DOHH2 (cell line): Measurements from ENCODE around the gene KIAA0930.

Experiments used
- H3F3A ChIP-seq: fragments of 200-600 bp; sonication (generic), shearing (Covaris generic); 2 replicates; pipeline ENCODE4 v1.6.0; 2016; ENCODE audit warnings: antibody characterized with exemption, mild to moderate bottlenecking; ENCODE audit not compliant: control insufficient read depth, insufficient read depth
- H3K27ac ChIP-seq: fragments of 200-600 bp; sonication (generic); 2 replicates; pipeline ENCODE4 v1.5.1; 2014; ENCODE audit warnings: low read depth, mild to moderate bottlenecking, low read length, moderate library complexity
- H3K27me3 ChIP-seq: fragments of 200-600 bp; sonication (generic); 2 replicates; pipeline ENCODE4 v1.6.1; 2014; ENCODE audit warnings: mild to moderate bottlenecking, low read length, mixed read lengths; ENCODE audit not compliant: control insufficient read depth
- H3K36me3 ChIP-seq: fragments of 200-600 bp; sonication (generic); 2 replicates; pipeline ENCODE4 v1.6.1; 2014; ENCODE audit warnings: mild to moderate bottlenecking, low read length, moderate library complexity, mixed read lengths; ENCODE audit not compliant: control insufficient read depth
- H3K4me1 ChIP-seq: fragments of 200-600 bp; sonication (generic); 2 replicates; pipeline ENCODE4 v1.6.1; 2014; ENCODE audit warnings: mild to moderate bottlenecking, low read length, mixed read lengths; ENCODE audit not compliant: control insufficient read depth
- H3K4me2 ChIP-seq: fragments of 200-600 bp; sonication (generic); 2 replicates; pipeline ENCODE4 v1.6.0; 2014; ENCODE audit warnings: mild to moderate bottlenecking, low read length, moderate library complexity
- H3K4me3 ChIP-seq: fragments of 200-600 bp; sonication (generic); 2 replicates; pipeline ENCODE4 v1.5.1; 2014; ENCODE audit warnings: mild to moderate bottlenecking, low read length, mixed read lengths
- H3K79me2 ChIP-seq: fragments of 200-600 bp; sonication (generic); 2 replicates; pipeline ENCODE4 v1.6.1; 2014; ENCODE audit warnings: mild to moderate bottlenecking, low read length, mixed read lengths; ENCODE audit not compliant: control insufficient read depth
- H3K9me2 ChIP-seq: fragments of 200-600 bp; sonication (generic); replicated peaks from 2 replicates; pipeline ENCODE4 v1.6.1; 2014; ENCODE audit warnings: mild to moderate bottlenecking, low read length, mixed read lengths; ENCODE audit not compliant: control insufficient read depth
- H3K9me3 ChIP-seq: fragments of 200-600 bp; sonication (generic); 2 replicates; pipeline ENCODE4 v1.6.1; 2014; ENCODE audit warnings: antibody characterized with exemption, low read length, mixed read lengths; ENCODE audit not compliant: control insufficient read depth, insufficient read depth
- H4K20me1 ChIP-seq: fragments of 200-600 bp; sonication (generic); 2 replicates; pipeline ENCODE4 v1.6.0; 2014; ENCODE audit warnings: low read depth, mild to moderate bottlenecking, antibody characterized with exemption, low read length, moderate library complexity; ENCODE audit not compliant: control insufficient read depth, insufficient read depth
- CTCF ChIP-seq: fragments of 200-600 bp; sonication (generic); IDR thresholded peaks from one replicate; pipeline ENCODE4 v1.5.1; 2014; ENCODE audit warnings: antibody characterized with exemption, mild to moderate bottlenecking, low read depth, low read length; ENCODE audit not compliant: poor library complexity, severe bottlenecking
- EZH2phosphoT487 ChIP-seq: fragments of 200-600 bp; sonication (generic); IDR thresholded peaks from 2 replicates; pipeline ENCODE4 v1.6.1; 2017; ENCODE audit warnings: borderline replicate concordance, mild to moderate bottlenecking, antibody characterized with exemption, low read length, moderate library complexity, mixed read lengths

Gene KIAA0930

GRCh38 chr22:45224988-45225731, 15.5 kb downstream of the KIAA0930 start:
- H3K27me3 ChIP-seq: no peaks in the 10 kb centered on the region
- H3K4me2 ChIP-seq: no peak overlapping the region
- no peaks in the 10 kb centered on the region for H3K36me3 ChIP-seq
- no peaks in the 10 kb centered on the region for H3K9me3 ChIP-seq
- H3K4me3 ChIP-seq: no peak overlapping the region
- no peak overlapping the region for H3K27ac ChIP-seq
- no peak for TF ChIP-seq CTCF
- no peak for TF ChIP-seq EZH2phosphoT487
- no peaks in the 10 kb centered on the region for H3F3A ChIP-seq
- peaks cover 14% of the 10 kb centered on the region for H4K20me1 ChIP-seq
- no peaks in the 10 kb centered on the region for H3K9me2 ChIP-seq
- peaks cover 73% of the 10 kb centered on the region for H3K79me2 ChIP-seq
- H3K4me1 ChIP-seq: peaks cover 10% of the 10 kb centered on the region; the same call in 1 of the 2 replicates

GRCh38 chr22:45224331-45224730, 16.4 kb downstream of the KIAA0930 start:
- Histone ChIP-seq H3K36me3 (no peaks in the 10 kb centered on the region), H3K4me3 (no peak overlapping the region), H3K4me2 (no peak overlapping the region), H3K79me2 (peaks cover 75% of the 10 kb centered on the region), H3K27ac (no peak overlapping the region), H4K20me1 (peaks cover 14% of the 10 kb centered on the region), H3F3A (no peaks in the 10 kb centered on the region), H3K27me3 (no peaks in the 10 kb centered on the region), H3K9me2 (no peaks in the 10 kb centered on the region), H3K9me3 (no peaks in the 10 kb centered on the region), H3K4me1 (peaks cover 14% of the 10 kb centered on the region)
- TF ChIP-seq CTCF (no peak), EZH2phosphoT487 (no peak)

- TF ChIP-seq CTCF (no peak), EZH2phosphoT487 (no peak)
- H3K4me1 ChIP-seq: peaks cover 20% of the 10 kb centered on the region
- H3F3A ChIP-seq: no peaks in the 10 kb centered on the region
- H3K4me2 ChIP-seq: no peak overlapping the region
- peaks cover 82% of the 10 kb centered on the region for H3K79me2 ChIP-seq
- H3K9me3 ChIP-seq: no peaks in the 10 kb centered on the region
- no peaks in the 10 kb centered on the region for H3K27me3 ChIP-seq
- H3K9me2 ChIP-seq: no peaks in the 10 kb centered on the region
- no peak overlapping the region for H3K27ac ChIP-seq
- H3K4me3 ChIP-seq: no peak overlapping the region
- peaks cover 16% of the 10 kb centered on the region for H4K20me1 ChIP-seq
- H3K36me3 ChIP-seq: no peaks in the 10 kb centered on the region
Observed at GRCh38 chr22:45223304-45224117, 17.2 kb downstream of the KIAA0930 start.
